Mesothelial cell of epicardium (in vitro differentiated cells): Measurements from ENCODE around the gene DLD. TPM values are rescaled to one million over a fixed set of nuclear protein-coding genes. Genes with fewer than 3 reads are reported as not detected.
A peak's percentile ranks its signal among the peaks of the same experiment; 100 is the strongest.

Source experiments
- DNase-seq, 2 experiments: peaks; one replicate each; pipeline ENCODE4 v3.0.0; 2021; ENCODE audit warnings: low spot score in 2 of 2; ENCODE audit not compliant: unreplicated experiment in 2 of 2
- H3K27ac Mint-ChIP-seq: 2 replicates; pipeline ENCODE4 v1.8.0; 2021; ENCODE audit warnings: mixed read lengths
- H3K27me3 Mint-ChIP-seq: 2 replicates; pipeline ENCODE4 v1.8.0; 2021; ENCODE audit warnings: low read depth, mixed read lengths
- H3K36me3 Mint-ChIP-seq: 2 replicates; pipeline ENCODE4 v1.8.0; 2021; ENCODE audit warnings: mixed read lengths
- H3K4me1 Mint-ChIP-seq: 2 replicates; pipeline ENCODE4 v1.8.0; 2021; ENCODE audit warnings: mixed read lengths
- H3K4me3 Mint-ChIP-seq: 2 replicates; pipeline ENCODE4 v1.8.0; 2021; ENCODE audit warnings: mild to moderate bottlenecking, moderate library complexity, mixed read lengths
- H3K9me3 Mint-ChIP-seq: 2 replicates; pipeline ENCODE4 v1.8.0; 2021; ENCODE audit warnings: mixed read lengths
- CTCF ChIP-seq: fragments of 200-600 bp; sonication (generic); IDR thresholded peaks from one replicate; pipeline ENCODE4 v1.5.0; 2021; ENCODE audit warnings: antibody characterized with exemption; ENCODE audit not compliant: unreplicated experiment
- total RNA-seq: library from RNA; stranded (reverse); gene quantifications from 3 replicates; pipeline ENCODE4 v1.2.1, GENCODE V29; 2021

The DLD gene
- total RNA-seq, 1 donor from 2014 or later: 61.5 TPM

GRCh38 chr7:107902381-107902780 is 11.4 kb downstream of the DLD start:
- no peak overlapping the region for H3K4me3 Mint-ChIP-seq
- peaks cover 15% of the 10 kb centered on the region for H3K4me1 Mint-ChIP-seq
- no peaks in the 10 kb centered on the region for H3K27me3 Mint-ChIP-seq
- no peak for TF ChIP-seq CTCF
- H3K36me3 Mint-ChIP-seq: peaks cover 30% of the 10 kb centered on the region
- peak overlapping the region; percentile 89 for H3K27ac Mint-ChIP-seq
- H3K9me3 Mint-ChIP-seq: no peaks in the 10 kb centered on the region
- DNase-seq: no peak

- Mint-ChIP-seq H3K36me3 (peaks cover 60% of the 10 kb centered on the region), H3K4me1 (no peaks in the 10 kb centered on the region), H3K27me3 (no peaks in the 10 kb centered on the region), H3K27ac (no peak overlapping the region), H3K4me3 (no peak overlapping the region), H3K9me3 (peaks cover 6% of the 10 kb centered on the region)
- no peak for TF ChIP-seq CTCF
- no peak for DNase-seq
Observed at GRCh38 chr7:107907790-107908189, 16.8 kb downstream of the DLD start.

DNA sequence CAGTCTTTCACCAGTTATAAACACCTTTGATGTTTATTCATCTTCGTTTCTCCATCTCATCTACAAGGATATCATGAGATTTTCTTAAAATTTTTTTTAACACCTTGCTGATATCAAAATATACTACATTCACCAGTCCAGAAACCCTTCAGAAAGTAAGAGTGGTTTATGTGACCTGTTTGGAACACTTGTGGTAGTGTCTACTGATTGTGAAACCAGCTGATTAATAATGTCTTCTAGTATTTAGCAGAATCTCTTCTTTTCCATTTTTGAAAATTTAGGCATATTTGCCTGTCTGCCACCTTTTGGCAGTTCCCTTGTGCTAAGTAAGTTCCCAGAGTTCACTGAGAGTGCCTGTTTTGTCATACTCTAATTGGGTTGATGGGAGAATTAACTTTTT is 18.5 kb downstream of the DLD start:
- Mint-ChIP-seq H3K27ac (no peak overlapping the region), H3K4me1 (no peaks in the 10 kb centered on the region), H3K27me3 (no peaks in the 10 kb centered on the region), H3K9me3 (peaks cover 6% of the 10 kb centered on the region), H3K36me3 (peaks cover 61% of the 10 kb centered on the region), H3K4me3 (no peak overlapping the region)
- DNase-seq: no peak
- TF ChIP-seq CTCF: no peak

DNA sequence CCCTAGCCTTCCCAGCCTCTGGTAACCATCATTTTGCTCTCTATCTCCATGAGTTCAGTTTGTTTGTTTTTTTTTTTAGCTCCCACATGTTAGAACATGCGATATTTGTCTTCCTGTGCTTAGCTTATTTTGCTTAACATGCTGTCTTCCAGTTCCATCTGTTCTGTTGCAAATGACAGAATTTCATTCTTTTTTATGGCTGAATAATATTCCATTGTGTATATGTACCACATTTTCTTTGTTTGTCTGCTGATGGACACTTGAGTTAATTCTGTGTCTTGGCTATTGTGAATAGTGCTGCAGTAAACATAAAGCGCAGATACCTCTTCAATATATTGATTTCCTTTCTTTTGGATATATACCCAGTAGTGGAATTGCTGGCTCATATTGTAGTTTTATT is 21.0 kb downstream of the DLD start:
- H3K36me3 Mint-ChIP-seq: peaks cover 59% of the 10 kb centered on the region
- H3K4me1 Mint-ChIP-seq: no peaks in the 10 kb centered on the region
- peaks cover 6% of the 10 kb centered on the region for H3K9me3 Mint-ChIP-seq

GRCh38 chr7:107913851-107914250 is 22.9 kb downstream of the DLD start:
- H3K4me1 Mint-ChIP-seq: no peaks in the 10 kb centered on the region
- H3K9me3 Mint-ChIP-seq: peaks cover 6% of the 10 kb centered on the region
- no peak for DNase-seq
- no peak overlapping the region for H3K27ac Mint-ChIP-seq
- H3K36me3 Mint-ChIP-seq: peaks cover 60% of the 10 kb centered on the region
- no peak overlapping the region for H3K4me3 Mint-ChIP-seq
- no peaks in the 10 kb centered on the region for H3K27me3 Mint-ChIP-seq
- TF ChIP-seq CTCF: no peak

More for the DNA sequence above, 21.0 kb downstream of the DLD start:
- H3K27ac Mint-ChIP-seq: no peak overlapping the region
- no peak overlapping the region for H3K4me3 Mint-ChIP-seq
- no peak for TF ChIP-seq CTCF
- no peak for DNase-seq
- H3K27me3 Mint-ChIP-seq: no peaks in the 10 kb centered on the region

DNA sequence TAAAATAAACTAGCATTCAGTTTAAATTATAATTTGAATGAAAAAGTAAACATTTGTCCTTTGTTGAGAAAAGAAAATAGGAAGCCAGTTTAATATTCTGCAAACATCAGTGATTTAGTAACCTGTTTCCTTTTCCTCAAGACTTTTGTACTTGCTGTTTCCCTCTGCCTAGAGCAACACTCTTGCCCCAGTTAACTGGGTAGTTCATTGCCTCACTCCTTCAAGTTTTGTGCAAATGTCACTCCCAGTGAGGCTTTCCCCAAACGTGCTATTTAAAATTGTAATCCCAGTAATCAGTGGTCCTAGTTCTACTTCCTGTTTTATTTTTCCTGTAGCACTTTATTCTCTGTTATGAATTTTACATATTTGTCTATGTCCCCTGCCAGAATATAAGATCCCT is 23.8 kb downstream of the DLD start:
- TF ChIP-seq CTCF: no peak
- H3K9me3 Mint-ChIP-seq: peaks cover 6% of the 10 kb centered on the region
- no peaks in the 10 kb centered on the region for H3K4me1 Mint-ChIP-seq
- peaks cover 58% of the 10 kb centered on the region for H3K36me3 Mint-ChIP-seq
- no peak overlapping the region for H3K4me3 Mint-ChIP-seq
- no peak overlapping the region for H3K27ac Mint-ChIP-seq
- H3K27me3 Mint-ChIP-seq: no peaks in the 10 kb centered on the region
- DNase-seq: no peak
